Mesenteric fat pad (tissue), 1 donor: Measurements from ENCODE around the gene TXNRD1. TPM values are rescaled to one million over a fixed set of nuclear protein-coding genes. Genes with fewer than 3 reads are reported as not detected.
"Not testable (repeated sequence)": the region's sequence is repeated elsewhere in the genome, so short reads cannot be mapped to it uniquely, and the experiment has no call there.

ENCODE experiments used
- DNase-seq: peaks from one replicate; pipeline ENCODE4 v3.0.0-alpha.2; 2020; ENCODE audit warnings: low spot score
- total RNA-seq: library from RNA; stranded (reverse); fragmentation: NEBNext Ultra II Directional; extraction: Animal tissue kit (Norgen Biotek cat#: 25700); gene quantifications from one replicate; pipeline ENCODE4 v1.2.1, GENCODE V29; 2021
- donor health status: DM: yes; HTN: yes; CAD: no.

The TXNRD1 gene
- total RNA-seq, 1 donor from 2014 or later: 166 TPM

DNA sequence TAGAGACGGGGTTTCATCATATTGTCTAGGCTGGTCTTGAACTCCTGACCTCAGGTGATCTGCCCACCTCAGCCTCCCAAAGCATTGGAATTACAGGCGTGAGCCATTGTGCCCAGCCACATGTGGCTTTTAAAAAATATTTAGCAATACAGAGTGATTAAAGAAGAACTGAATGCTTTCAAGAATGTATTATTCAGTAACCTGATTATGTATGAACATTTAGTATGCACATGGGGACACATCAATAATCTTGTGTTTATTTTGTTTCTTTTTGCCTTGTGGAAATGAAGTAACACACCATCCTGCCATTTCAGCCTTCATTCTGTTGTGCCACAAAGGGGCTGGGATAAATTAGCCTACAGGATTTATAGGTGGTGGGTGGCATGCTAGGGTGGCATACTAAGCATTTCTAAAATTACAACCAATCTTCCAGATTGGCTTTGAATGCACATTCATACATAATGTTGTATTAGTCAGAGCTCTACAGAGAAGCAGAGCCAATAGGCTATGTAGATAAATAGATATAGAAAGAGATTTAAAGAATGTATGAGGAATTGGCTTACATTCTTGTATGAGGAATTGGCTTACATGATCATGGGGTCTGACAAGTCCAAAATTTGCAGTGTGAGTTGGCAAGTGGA is 25.5 kb upstream of the TXNRD1 start:
- DNase-seq: peak; percentile 41

DNA sequence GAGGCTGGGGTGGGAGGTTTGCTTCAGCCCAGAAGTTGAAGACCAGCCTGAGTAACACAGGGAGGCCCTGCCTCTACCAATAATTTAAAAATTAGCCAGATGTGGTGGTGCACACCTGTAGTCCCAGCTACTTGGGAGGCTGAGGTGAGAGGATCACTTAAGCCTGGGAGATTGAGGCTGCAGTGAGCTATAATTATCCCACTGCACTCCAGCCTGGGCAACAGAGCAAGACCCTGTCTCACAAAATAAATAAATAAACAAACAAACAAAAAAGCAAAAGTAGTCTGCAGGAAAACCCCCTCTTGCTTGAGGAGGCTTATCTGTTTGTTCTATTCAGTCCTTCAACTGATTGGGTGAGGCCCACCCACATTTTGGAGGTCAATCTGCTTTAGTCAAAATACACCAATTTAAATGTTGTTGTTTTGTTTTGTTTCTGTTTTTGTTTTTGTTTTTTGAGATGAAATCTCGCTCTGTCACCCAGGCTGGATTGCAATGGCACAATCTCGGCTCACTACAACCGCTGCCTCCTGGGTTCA is 24.9 kb upstream of the TXNRD1 start:
- no peak for DNase-seq

DNA sequence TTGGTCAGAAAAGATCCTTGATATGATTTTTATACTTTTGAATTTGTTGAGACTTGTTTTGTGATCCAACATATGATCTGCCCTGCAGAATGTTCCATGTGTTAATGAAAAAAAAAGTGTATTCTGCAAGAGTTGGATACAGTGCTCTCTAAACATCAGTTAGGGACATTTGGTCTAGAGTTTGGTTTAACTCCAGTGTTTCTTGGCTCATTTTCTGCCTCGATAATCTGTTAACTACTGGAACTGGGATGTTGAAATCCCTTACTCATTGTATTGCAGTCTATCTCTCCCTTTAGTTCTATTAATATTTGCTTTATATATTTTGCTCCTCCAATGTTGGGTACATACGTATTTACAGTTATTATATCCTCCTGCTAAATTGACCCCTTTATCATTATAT is 18.3 kb upstream of the TXNRD1 start:
- no peak for DNase-seq

DNA sequence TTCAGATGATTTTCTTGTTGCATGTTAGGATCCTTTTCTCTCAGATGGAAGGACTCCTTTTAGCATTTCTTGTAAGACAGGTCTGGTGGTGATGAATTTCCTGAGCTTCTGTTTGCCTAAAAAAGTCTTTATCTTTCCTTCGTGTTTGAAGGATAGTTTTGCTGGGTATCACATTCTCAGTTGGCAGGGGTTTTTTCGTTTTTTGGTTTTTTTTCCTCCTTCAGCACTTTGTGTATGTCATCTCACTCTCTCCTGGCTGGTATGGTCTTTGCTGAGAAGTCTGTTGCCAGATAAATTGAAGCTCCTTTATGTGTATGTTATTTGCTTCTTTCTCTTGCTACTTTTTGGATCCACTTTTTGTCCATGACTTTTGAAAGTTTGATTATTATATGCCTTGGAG is 15.6 kb upstream of the TXNRD1 start:
- DNase-seq: no peak

DNA sequence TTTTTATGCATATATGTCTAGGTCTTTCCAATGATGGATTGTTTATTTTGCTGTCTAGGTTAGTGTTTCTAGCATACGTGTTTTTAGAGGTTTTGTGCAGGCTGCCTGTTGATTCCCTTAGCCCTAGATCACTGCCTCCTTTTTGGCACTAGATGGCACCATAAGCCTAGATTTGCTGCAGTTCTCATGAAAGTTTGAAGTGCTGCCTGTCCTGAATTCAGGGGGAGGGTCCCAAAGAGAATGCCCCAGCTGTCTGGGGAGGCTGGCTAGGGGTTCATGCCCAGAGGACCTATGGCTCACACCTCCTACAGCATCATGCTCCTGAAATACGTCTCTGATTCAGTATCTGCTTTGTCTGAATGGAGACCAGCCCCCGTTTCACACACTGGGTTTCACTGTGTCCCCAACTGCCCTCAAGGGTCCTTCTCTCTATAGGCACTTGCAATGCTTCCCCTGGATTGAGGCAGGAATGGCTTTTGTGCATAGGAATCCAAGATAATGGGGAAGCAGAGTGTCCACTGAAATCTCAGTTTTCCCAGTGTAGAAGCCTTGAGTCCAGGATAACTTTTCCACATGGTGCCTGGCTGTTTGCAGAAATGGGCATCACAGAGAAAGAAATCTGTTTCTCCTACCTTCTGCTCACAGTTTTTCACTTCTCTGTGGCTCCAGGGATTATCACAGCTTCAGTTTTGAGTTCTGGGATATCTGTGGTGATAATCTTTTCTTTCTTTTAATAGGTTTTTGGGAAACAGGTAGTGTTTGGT is 14.2 kb upstream of the TXNRD1 start:
- no peak for DNase-seq

DNA sequence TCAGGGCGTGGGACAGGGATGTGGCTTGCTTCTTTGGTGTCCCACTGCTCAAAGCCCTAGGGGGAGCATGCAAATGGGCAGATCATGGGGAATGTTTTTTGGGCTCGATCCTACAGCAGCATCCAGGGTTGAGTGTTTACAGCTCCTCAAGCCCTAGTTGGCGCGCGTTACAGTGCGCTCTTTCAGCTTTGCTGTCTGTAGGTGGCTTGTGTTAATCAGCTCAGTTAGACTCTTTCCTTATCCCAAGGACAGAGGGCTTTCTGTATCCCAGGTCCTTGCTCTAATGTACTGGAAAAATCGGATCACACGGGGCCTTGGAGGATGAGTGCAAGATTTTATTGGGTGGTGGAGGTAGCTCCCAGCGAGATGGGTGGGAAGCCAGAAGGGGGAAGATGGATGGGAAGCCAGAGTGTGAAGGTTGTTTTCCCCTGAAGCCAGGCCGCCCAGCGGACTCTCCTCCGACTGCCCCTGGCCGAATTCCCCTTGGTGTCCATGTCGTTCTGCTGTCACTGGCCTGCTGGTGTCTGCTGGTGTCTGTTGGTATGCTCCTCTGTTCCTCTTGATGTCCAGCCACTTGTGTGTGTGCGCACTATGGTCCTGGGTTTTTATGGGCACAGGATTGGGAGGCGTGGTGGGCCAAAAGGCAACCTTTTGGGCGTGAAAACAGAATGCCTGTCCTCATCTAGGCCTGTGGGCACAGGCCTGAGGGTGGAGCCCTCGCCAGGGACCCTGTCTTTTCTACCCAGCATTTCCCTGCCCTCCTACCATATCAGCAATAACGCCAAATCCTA is 10.7 kb upstream of the TXNRD1 start:
- DNase-seq: no peak

DNA sequence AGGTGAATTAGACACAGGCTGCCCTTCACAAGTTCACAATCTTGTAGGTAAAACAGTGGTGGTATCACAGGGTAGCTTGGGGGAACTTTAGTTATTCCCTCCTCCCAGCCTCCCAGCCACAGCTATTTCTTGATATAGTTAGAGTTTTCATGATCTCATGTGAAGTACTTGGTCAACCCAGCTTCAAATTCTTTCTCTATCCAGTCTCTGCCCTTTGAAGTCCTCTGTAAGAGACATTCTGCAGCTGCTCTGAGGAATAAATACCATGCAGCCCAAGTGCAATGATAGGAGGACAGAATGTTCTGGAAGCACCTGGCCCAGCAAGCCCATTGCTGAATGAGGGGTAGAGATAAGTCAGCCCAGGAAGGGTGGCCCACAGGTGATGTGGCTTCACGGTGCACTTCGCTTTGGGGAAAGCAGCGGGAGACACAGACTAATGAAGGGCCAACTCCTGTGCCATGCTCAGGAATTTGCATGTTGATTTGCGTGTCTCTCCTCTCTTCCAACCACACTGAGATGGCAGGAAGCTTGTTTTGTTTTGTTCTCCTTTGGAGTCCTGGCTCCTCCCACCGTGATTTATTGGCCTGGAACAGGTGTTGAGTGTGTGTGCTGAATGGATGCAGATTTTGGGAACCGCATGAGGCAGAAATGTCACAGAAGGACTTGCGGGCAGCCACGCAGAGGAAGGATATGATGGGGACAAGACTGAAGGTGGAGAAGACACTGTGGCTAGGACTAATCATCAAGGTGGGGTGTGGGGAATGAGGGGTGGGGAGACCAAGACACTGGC is 8.0 kb upstream of the TXNRD1 start:
- no peak for DNase-seq

DNA sequence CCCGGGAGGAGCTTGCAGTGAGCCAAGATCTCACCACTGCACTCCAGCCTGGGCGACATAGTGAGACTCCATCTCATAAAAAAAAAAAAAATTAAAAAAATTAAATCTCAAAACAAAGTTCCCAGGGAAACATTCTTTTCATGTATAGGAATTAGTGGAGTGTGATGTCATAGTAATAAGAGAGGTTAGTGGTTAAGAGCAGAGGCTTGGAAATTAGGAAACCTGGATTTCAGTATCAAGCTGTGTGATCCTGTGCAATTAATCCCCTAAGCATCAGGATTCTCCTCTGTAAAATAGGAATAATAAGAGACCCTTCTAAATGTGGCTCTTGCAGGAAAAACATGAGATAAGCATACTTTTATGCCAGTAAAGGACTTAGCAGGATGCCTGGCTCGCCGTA is 3.1 kb upstream of the TXNRD1 start:
- DNase-seq: no peak

DNA sequence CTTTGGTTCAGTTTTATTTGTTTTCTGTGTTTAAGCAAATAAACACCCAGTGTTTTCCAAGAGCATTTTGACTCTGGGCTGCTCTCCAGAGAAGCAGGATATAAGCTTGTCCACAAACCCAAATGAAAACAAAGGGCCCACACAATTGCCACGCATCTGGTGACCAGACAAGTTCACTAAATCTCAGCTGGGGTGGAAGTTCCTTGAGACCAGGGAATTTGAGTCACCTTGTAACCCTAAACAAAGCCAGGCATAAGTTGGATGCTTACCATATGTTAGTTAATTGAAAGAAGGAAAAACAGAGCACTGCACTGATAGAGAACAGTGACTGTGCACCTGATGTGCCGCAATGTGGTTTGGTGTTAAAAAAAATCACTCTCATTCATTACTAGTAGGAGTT is 1.6 kb upstream of the TXNRD1 start:
- DNase-seq: no peak

DNA sequence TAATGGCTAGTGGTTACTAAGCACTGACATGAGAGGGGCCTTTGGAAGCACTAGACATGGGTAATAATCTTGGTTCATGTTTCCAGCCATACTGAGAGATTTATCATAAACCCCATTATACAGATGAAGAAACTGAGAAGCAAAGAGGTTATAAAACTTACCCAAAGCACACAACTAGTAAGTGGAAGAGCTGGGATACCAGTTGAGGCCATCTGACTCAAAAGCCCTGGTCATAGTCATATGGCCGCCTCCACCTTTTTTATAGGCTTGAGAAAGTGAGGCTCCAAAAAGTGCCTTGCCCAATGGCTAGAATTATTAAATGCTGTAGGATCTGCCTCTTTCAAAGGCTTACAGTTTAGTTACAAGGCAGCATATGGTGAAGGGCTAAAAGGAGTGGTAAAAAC is 944 bp downstream of the TXNRD1 start:
- DNase-seq: no peak

DNA sequence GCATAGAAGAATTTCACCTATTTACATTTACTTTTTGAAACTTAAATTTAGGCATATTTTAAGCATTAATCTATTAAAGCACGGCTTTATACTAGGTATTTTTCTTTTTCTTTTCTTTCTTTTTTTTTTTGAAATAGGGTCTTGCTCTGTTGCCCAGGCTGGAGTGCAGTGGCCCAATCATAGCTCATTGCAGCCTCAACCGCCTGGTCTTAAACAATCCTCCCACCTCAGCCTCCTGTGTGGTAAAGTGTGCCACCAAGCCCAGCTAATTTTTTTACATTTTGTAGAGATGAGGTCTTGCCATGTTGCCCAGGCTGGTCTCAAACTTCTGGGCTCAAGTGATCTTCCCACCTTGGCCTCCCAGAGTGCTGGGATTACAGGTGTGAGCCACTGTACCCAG is 2.9 kb downstream of the TXNRD1 start:
- not testable (repeated sequence) for DNase-seq

DNA sequence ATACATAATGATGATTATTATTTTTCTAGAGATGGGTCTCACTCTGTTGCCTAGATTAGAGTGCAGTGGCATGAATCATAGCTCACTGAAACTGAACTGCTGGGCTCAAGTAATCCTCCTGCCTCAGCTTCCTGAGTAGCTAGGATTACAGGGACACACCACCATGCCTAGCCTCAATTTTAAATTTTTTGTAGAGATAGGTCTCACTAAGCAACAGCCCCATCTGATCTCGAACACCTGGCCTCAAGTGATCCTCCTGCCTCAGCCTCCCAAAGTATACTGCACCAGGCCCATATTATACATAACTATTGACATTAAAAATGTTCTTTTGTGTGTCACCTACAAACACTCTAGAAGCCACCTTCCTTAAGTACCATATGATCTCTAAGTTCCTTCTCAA is 3.4 kb downstream of the TXNRD1 start:
- no peak for DNase-seq

DNA sequence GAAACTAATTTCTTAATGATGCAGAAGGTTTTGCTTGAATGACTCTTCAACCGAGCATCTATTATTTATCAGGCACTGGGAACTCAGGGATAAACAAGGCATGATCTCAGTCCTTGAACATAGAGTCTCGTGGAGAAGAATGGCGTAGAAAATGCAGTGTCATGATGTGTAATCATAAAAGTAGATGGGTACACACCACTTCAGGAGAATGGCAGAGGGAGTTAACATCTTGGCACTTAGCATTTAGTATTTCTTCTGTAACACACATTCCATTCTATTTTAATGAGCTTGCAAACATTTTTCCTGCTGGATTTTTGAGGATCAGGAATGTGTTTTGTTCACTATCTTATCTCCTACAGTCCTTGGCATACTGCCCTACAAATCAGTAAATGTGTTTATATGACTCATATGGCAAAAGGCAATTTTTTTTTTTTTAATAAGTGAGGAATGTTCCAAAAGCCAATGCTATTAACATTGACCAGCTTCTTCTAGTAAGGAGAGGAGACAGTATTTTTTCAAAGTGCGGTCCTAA is 3.8 kb downstream of the TXNRD1 start:
- no peak for DNase-seq

DNA sequence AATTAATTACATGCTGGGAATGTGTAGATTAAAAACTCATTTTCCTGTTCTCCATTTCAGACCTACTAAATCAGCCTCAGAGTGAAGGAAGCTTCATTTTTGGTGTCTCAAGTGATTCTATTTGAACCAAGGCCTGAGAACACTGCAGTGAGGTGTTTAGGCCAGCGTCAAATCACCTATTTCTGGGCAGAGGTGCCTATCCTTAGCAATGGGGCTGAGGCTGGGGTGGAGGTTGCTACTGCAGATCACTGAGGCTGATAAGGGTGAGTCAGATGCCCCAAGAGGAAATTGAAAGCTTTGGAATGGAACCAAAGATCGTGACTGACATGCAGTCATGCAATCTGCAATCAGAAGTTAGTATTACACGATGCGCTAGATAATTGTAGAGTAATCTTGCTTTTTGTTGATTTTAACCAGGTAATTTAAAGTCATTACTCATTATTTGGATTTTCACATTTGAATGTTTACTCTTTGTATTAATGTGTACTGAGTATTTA is 4.4 kb downstream of the TXNRD1 start:
- no peak for DNase-seq

DNA sequence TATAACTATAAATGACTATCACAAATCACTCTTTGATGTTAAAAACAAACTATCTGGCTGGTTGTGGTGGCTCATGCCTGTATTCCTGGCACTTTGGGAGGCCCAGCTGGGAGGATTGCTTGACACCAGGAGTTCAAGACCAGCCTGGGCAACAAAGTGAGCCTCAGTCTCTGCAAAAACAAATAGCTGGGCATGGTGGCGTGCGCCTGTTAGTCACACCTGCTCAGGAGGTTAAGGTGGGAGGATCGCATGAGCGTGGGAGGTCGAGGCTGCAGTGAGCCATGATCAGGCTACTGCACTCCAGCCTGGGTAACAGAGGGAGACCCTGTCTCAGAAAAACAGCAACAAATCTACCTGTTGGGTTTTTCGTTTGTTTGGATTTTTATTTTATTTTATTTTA is 5.4 kb downstream of the TXNRD1 start:
- no peak for DNase-seq

DNA sequence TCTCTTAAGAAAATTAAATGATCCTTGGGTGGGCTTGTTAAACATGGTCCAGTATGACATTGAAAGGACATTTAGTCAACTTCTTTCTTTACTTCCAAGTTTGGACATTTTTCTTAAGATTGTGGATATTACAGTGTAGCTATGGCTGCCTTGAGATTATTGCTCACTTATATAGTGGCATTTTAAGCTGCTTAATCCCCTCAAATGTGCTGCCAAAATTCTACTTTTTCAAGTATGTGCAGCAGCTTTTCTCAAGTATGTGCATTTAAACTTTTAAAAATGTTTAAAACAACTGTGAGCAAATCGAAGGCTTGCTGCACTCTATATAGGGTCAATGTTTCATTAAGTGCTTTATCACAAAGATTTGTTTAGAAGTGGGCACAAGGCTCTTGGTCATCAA is 7.4 kb downstream of the TXNRD1 start:
- DNase-seq: no peak

DNA sequence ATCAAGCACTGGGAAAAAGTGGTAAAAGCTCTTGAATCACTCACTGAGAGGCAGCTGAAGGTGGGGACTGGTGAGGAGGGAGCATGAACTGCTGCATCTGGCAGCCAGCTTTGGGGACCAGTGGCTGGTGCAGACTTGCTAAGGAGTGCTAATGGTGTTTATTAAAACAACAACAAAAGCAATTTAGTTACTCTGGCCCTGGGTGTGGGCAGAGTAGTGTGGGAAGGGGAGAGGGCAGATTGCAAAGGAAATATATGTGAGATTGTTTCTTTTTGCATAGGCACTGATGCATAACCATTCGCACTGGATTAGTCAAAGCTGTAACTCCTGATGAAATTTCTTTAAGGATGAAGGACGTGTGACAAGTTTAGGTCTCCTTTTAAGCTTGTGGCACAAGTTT is 8.1 kb downstream of the TXNRD1 start:
- DNase-seq: no peak

DNA sequence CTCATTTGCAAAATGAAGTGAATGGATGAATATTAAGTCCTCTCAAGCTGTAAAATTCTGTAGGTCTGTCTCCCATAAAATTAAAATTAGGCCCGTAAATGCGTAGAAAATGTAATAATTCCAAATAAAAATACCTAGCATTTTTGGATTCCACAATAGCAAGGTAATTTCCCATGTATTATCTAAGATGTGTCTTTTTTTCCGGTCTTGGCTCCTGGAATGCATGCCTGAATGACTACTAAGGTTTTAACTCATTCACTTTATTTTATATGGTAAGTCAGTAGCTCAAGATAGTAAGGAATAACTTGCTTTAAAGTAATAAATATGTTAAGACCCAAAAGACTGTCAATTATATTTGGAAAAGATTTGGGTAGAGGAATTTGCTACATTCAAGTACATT is 11.1 kb downstream of the TXNRD1 start:
- DNase-seq: no peak

DNA sequence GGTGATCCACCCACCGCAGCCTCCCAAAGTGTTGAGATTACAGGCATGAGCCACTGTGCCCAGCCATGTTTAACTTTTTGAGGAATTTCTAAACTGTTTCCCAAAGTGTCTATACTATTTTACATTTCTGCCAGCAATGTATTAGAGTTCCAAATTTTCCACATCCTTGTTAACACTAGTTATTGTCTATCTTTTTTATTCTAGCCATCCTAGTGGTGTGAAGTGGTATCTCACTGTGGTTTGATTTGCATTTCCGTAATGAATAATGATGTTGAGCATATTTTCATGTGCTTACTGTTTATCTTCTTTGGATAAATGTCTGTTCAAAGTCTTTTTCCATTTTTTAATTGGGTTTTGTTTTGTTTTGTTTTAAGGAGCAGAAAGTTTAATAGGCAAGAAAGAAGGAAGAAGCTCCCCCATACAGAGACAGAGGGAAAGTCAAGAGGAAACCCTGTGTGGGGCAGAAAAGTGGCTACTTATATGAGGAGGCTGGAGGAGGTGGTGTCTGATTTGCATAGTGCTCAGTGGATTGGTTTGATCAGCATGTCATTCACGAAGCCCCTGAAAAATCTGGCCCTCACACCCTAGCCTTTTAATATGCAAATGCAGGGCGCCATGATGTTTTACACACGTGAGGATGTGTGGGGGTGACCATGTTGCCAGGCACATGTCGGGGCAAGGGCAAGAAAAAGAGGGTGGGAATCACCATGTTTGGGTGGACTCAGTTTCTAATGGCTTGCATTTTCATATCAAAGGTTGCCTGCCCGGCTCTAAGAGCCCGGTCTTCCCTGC is 14.9 kb downstream of the TXNRD1 start:
- DNase-seq: no peak
